Lung microvascular endothelial cell (primary cell): Measurements from ENCODE around the gene RTN4. TPM values are rescaled to one million over a fixed set of nuclear protein-coding genes. Genes with fewer than 3 reads are reported as not detected.
"Not testable (repeated sequence)": the region's sequence is repeated elsewhere in the genome, so short reads cannot be mapped to it uniquely, and the experiment has no call there.

Experiments used
- DNase-seq, 2 donors: peaks; one replicate each; pipeline versions ENCODE4 v3.0.0 to v3.0.0-alpha.2; 2010; ENCODE audit warnings: low read depth in 2 of 2
- total RNA-seq: library from RNA; depleted of rRNA; stranded (reverse); fragments of >200 nt; gene quantifications from 2 replicates; pipeline ENCODE4 v1.2.1, GENCODE V29; 2014

The RTN4 gene
- 84.5 and 105 TPM in 2 replicates for total RNA-seq

GRCh38 chr2:55050100-55050994 lies at the start of gene RTN4:
Gene RTN4 (minus strand): TSS chr2:55050451. CDS start chr2:55050300, 151 bp downstream.
- peak; percentile 99 to 100 for DNase-seq

GRCh38 chr2:55099493-55099877 lies 49.2 kb upstream of the RTN4 start:
- no peak for DNase-seq

- DNase-seq: peak in 1 of 2 donors; percentile 79
These were observed 47.5 kb upstream of the RTN4 start for GRCh38 chr2:55097461-55098410.

GRCh38 chr2:55097082-55097460 lies 46.8 kb upstream of the RTN4 start:
- DNase-seq: peak in 1 of 2 donors; percentile 19

- no peak for DNase-seq
These were observed 46.3 kb upstream of the RTN4 start for GRCh38 chr2:55096586-55096985.

GRCh38 chr2:55093381-55093780 lies 43.1 kb upstream of the RTN4 start:
- DNase-seq: peak; percentile 16 to 94

- DNase-seq: no peak
These were observed 42.2 kb upstream of the RTN4 start for GRCh38 chr2:55092439-55092838.

- DNase-seq: not testable (repeated sequence)
These were observed 41.4 kb upstream of the RTN4 start for GRCh38 chr2:55091681-55092080.

GRCh38 chr2:55090702-55091101 lies 40.5 kb upstream of the RTN4 start:
- no peak for DNase-seq

- DNase-seq: no peak
These were observed 39.5 kb upstream of the RTN4 start for GRCh38 chr2:55089726-55090125.

GRCh38 chr2:55088400-55088799 lies 38.1 kb upstream of the RTN4 start:
- no peak for DNase-seq

- DNase-seq: no peak
These were observed 37.7 kb upstream of the RTN4 start for GRCh38 chr2:55087936-55088335.

GRCh38 chr2:55087501-55087900 lies 37.2 kb upstream of the RTN4 start:
- no peak for DNase-seq

GRCh38 chr2:55085113-55086040 lies 35.1 kb upstream of the RTN4 start:
- DNase-seq: no peak

- DNase-seq: no peak
These were observed 34.4 kb upstream of the RTN4 start for GRCh38 chr2:55084641-55085040.

- DNase-seq: no peak
These were observed 30.0 kb upstream of the RTN4 start for GRCh38 chr2:55080204-55080738.

- no peak for DNase-seq
These were observed 28.7 kb upstream of the RTN4 start for GRCh38 chr2:55078956-55079355.

GRCh38 chr2:55076721-55077120 lies 26.5 kb upstream of the RTN4 start:
- peak in 1 of 2 donors; percentile 45 for DNase-seq

GRCh38 chr2:55076019-55076418 lies 25.8 kb upstream of the RTN4 start:
- DNase-seq: not testable (repeated sequence)
